Testis (tissue), 5 donors: Measurements from ENCODE around the gene BLTP1. TPM values are rescaled to one million over a fixed set of nuclear protein-coding genes. Genes with fewer than 3 reads are reported as not detected.
A peak's percentile ranks its signal among the peaks of the same experiment; 100 is the strongest.
"Not testable (repeated sequence)": the region's sequence is repeated elsewhere in the genome, so short reads cannot be mapped to it uniquely, and the experiment has no call there.

Experiments used
- DNase-seq: peaks from one replicate; pipeline ENCODE4 v3.0.0-alpha.2; 2019
- H3K27ac ChIP-seq, 2 donors: fragments of 200-600 bp; sonication (generic); one replicate each; pipeline ENCODE4 v1.5.1; 2019
- H3K27me3 ChIP-seq: fragments of 200-600 bp; sonication (generic); one replicate; pipeline ENCODE4 v1.5.1; 2019
- H3K36me3 ChIP-seq: fragments of 200-600 bp; sonication (generic); one replicate; pipeline ENCODE4 v1.5.1; 2017; ENCODE audit warnings: low read depth; ENCODE audit errors: missing control alignments
- H3K4me1 ChIP-seq: fragments of 200-600 bp; sonication (generic); one replicate; pipeline ENCODE4 v1.5.1; 2019
- H3K4me3 ChIP-seq, 2 donors: fragments of 200-600 bp; sonication (generic); one replicate each; pipeline ENCODE4 v1.5.1; 2017 to 2019
- H3K9me3 ChIP-seq: fragments of 200-600 bp; sonication (generic); one replicate; pipeline ENCODE4 v1.5.1; 2017
- POLR2A ChIP-seq: fragments of 450-650 bp; IDR thresholded peaks from one replicate; pipeline ENCODE4 v1.6.1; 2017; ENCODE audit warnings: antibody characterized with exemption, mild to moderate bottlenecking, moderate library complexity
- WGBS, 2 donors: methylation state at CpG; one replicate each; pipeline ENCODE4 v1.1.5; 2018; 5-methylcytosine and 5-hydroxymethylcytosine counted together
- intact Hi-C: fragments of 100-400 bp; cut with DNase I; formaldehyde crosslinking; loops from one replicate; pipeline ENCODE4 v1.15.1; 2023; ENCODE audit warnings: low total_unique reads
- long read RNA-seq, 2 donors: transcript quantifications; one replicate each; lab custom pipeline, GENCODE V29; 2026
- polyA plus RNA-seq: library from polyadenylated mRNA; stranded (reverse); fragments of 350-450 nt; fragmentation: Illumina TruSeq; extraction: RNeasy Lipid Tissue Mini Kit (QIAGEN cat#74804); gene quantifications from one replicate; pipeline ENCODE4 v1.2.3, GENCODE V29; 2014; ENCODE audit warnings: low read depth, low replicate concordance; ENCODE audit not compliant: insufficient read depth
- total RNA-seq, 2 donors: library from RNA; depleted of rRNA; stranded (reverse); fragments of >200 nt; gene quantifications; one replicate each; pipeline ENCODE4 v1.2.3, GENCODE V29; 2016
- TF ChIP-seq, protein P1 (sequence below), 3 experiments: fragments of 450-650 bp in 2 of 3; fragments of 200-600 bp in 1 of 3; sonication (generic) in 1 of 3; IDR thresholded peaks; one replicate each; pipeline ENCODE4 v1.5.1; 2016 to 2019; ENCODE audit warnings: antibody characterized with exemption in 3 of 3, mild to moderate bottlenecking in 2 of 3, moderate library complexity in 1 of 3

Gene BLTP1, protein sequence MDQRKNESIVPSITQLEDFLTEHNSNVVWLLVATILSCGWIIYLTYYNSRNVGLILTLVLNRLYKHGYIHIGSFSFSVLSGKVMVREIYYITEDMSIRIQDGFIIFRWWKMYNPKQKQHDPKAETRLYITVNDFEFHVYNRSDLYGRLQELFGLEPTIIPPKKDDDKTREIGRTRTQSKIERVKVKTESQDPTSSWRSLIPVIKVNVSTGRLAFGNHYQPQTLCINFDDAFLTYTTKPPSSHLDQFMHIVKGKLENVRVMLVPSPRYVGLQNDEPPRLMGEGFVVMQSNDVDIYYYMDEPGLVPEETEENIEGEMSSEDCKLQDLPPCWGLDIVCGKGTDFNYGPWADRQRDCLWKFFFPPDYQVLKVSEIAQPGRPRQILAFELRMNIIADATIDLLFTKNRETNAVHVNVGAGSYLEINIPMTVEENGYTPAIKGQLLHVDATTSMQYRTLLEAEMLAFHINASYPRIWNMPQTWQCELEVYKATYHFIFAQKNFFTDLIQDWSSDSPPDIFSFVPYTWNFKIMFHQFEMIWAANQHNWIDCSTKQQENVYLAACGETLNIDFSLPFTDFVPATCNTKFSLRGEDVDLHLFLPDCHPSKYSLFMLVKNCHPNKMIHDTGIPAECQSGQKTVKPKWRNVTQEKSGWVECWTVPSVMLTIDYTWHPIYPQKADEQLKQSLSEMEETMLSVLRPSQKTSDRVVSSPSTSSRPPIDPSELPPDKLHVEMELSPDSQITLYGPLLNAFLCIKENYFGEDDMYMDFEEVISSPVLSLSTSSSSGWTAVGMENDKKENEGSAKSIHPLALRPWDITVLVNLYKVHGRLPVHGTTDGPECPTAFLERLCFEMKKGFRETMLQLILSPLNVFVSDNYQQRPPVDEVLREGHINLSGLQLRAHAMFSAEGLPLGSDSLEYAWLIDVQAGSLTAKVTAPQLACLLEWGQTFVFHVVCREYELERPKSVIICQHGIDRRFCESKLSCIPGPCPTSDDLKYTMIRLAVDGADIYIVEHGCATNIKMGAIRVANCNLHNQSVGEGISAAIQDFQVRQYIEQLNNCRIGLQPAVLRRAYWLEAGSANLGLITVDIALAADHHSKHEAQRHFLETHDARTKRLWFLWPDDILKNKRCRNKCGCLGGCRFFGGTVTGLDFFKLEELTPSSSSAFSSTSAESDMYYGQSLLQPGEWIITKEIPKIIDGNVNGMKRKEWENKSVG (N-terminal part only)
- 100 to 1,000 TPM; 133 to 139 TPM for total RNA-seq
- 42.9 TPM for polyA plus RNA-seq
- long read RNA-seq, donor 1, partial matches to known transcripts: 49 of 49 reads
- long read RNA-seq, donor 1, other reads (novel, unspliced or antisense): 0 of 49 reads
- long read RNA-seq, donor 2, partial matches to known transcripts: 0 of 1 reads
- long read RNA-seq, donor 2, other reads (novel, unspliced or antisense): 0 of 1 reads

DNA sequence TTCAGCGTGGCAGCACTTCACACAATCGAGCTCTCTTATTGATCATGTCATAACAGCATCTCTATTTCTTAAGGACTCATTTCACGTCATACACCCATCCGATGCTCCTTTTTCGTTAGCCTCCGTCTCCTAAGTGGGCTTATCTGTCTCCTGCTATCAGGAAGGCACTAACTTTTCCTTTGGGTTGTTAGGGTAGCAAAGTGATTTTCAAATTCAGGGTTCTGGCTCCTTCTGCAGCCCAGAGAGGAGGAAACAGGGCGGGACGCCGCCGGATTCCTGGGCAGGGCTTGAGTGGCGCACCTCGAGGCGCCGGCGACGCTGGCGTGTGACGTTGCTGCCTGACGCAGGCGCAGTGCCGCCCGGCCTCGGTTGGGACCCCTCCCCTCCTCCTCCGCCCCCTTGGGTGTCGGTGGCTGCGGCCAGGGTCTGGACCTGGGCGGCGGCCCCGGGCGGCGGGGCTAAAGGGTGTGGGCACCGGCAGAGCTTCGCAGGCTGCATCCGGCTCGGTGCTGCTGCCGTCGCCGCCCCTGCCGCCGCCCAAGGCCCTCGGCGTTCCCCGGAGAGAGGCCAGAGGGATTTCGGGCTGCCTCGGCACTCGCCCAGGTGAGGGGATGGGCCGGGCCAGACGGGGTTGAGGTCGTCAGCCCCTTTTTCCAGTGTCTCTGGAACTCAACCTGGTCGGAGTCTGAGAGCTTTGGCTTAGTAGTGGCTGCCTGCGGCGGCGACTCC, at the start of gene BLTP1:
TSS of gene BLTP1 (plus strand) at position 350 of the 729 bp plus-strand sequence. CDS start 18,317 bp downstream, outside the sequence.
- peak; percentile 93 for DNase-seq

GRCh38 chr4:122104184-122104583, 47.9 kb upstream of the BLTP1 start:
- Histone ChIP-seq H3K27me3 (no peaks in the 10 kb centered on the region), H3K9me3 (no peaks in the 10 kb centered on the region), H3K36me3 (no peaks in the 10 kb centered on the region), H3K27ac (no peak overlapping the region), H3K4me1 (no peaks in the 10 kb centered on the region), H3K4me3 (no peak overlapping the region)
- DNase-seq: no peak
- intact Hi-C loops: no loop called here
- no peak for TF ChIP-seq POLR2A
- TF ChIP-seq, protein P1, sequence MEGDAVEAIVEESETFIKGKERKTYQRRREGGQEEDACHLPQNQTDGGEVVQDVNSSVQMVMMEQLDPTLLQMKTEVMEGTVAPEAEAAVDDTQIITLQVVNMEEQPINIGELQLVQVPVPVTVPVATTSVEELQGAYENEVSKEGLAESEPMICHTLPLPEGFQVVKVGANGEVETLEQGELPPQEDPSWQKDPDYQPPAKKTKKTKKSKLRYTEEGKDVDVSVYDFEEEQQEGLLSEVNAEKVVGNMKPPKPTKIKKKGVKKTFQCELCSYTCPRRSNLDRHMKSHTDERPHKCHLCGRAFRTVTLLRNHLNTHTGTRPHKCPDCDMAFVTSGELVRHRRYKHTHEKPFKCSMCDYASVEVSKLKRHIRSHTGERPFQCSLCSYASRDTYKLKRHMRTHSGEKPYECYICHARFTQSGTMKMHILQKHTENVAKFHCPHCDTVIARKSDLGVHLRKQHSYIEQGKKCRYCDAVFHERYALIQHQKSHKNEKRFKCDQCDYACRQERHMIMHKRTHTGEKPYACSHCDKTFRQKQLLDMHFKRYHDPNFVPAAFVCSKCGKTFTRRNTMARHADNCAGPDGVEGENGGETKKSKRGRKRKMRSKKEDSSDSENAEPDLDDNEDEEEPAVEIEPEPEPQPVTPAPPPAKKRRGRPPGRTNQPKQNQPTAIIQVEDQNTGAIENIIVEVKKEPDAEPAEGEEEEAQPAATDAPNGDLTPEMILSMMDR (IDR thresholded peaks at IDR 0.05): no peak

More for the DNA sequence above, at the start of gene BLTP1:
- intact Hi-C loops: no loop called here
- peak within 1 kb of the TSS; percentile 83 to 94 for H3K4me3 ChIP-seq
- H3K27ac ChIP-seq: peak within 1 kb of the TSS; percentile 92 to 94
- H3K27me3 ChIP-seq: no peaks in the 10 kb centered on the region
- peaks cover 10% of the 10 kb centered on the region for H3K4me1 ChIP-seq
- WGBS, 2 donors: 0% methylated on average over 20 to 47 of the region's 53 CpGs
- TF ChIP-seq, protein P1 (IDR thresholded peaks at IDR 0.05): no peak
- peak; percentile 20 for TF ChIP-seq POLR2A
- no peaks in the 10 kb centered on the region for H3K36me3 ChIP-seq
- no peaks in the 10 kb centered on the region for H3K9me3 ChIP-seq

DNA sequence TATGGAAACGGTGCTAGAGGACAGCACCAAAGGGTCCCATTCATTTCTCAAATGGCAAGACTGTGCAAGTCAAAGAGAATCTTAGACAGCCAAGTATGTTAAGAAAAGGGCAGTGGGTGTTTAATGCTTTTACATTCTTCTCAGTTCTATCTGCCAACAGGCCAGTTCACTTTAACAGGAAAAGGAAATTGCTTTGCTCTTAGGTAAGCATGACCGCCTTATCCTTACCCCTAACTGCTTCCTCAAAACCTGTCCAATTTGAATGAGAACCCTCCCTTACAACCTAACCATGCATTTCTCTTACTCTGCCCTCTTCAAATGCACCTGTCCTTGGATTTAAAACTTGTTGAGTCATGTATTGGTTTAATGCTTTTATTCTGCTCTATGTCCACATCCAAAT, 44.5 kb upstream of the BLTP1 start:
- intact Hi-C loops: no loop called here
- WGBS, 2 donors: 72 to 83% methylated on average over 2 of the region's 2 CpGs
- H3K27ac ChIP-seq: no peak overlapping the region
- no peak for DNase-seq
- H3K36me3 ChIP-seq: no peaks in the 10 kb centered on the region
- H3K9me3 ChIP-seq: no peaks in the 10 kb centered on the region
- H3K4me3 ChIP-seq: no peak overlapping the region
- no peak for TF ChIP-seq POLR2A
- TF ChIP-seq, protein P1 (IDR thresholded peaks at IDR 0.05): no peak
- H3K27me3 ChIP-seq: no peaks in the 10 kb centered on the region
- no peaks in the 10 kb centered on the region for H3K4me1 ChIP-seq

DNA sequence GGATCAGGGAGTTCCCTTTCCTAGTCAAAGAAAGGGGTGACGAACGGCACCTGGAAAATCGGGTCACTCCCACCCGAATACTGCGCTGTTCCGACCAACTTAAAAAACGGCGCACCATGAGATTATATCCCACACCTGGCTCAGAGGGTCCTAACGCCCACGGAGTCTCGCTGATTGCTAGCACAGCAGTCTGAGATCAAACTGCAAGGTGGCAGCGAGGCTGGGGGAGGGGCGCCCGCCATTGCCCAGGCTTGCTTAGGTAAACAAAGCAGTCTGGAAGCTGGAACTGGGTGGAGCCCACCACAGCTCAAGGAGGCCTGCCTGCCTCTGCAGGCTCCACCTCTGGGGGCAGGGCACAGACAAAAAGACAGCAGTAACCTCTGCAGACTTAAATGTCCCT, 41.8 kb upstream of the BLTP1 start:
- H3K27me3 ChIP-seq, H3K9me3 ChIP-seq, DNase-seq, H3K4me3 ChIP-seq, H3K27ac ChIP-seq, H3K4me1 ChIP-seq, intact Hi-C loops, H3K36me3 ChIP-seq: not testable (repeated sequence)
- WGBS, 2 donors: 85 to 90% methylated on average over 14 of the region's 14 CpGs
